HCT116 (cell line): Measurements from ENCODE around the gene ACTN2. TPM values are rescaled to one million over a fixed set of nuclear protein-coding genes. Genes with fewer than 3 reads are reported as not detected.

ENCODE experiments used
- ATAC-seq: fragments of 200-7000 bp; cut with Tn5 transposase; 2 replicates; pipeline ENCODE4 v1.9.1; 2020; ENCODE audit warnings: mild to moderate bottlenecking, moderate library complexity
- BruUV-seq: library from RNA; stranded (reverse); fragments of 400-500 nt; replicated peaks from 2 replicates; lab custom pipeline; 2021; lab: Mats Ljungman, UMichigan
- CTCF ChIA-PET: fragments of 300-600 bp; sonication (Branson Sonifier 250); formaldehyde crosslinking; loops from one replicate; lab custom pipeline; 2021; ENCODE audit warnings: antibody characterized with exemption; lab: Charles Lee
- POLR2A ChIA-PET: fragments of 300-600, 350-600 bp; sonication (Branson Sonifier 250); formaldehyde crosslinking; loops from one replicate; lab custom pipeline; 2021; ENCODE audit warnings: antibody characterized with exemption; lab: Charles Lee
- RAD21 ChIA-PET, 2 experiments: fragments of 300-600 bp; sonication (Branson Sonifier 250); formaldehyde crosslinking; loops; one replicate each; lab custom pipeline; 2023; ENCODE audit warnings: low total read pairs in 2 of 2; ENCODE audit not compliant: uncharacterized antibody in 2 of 2, unreplicated experiment in 2 of 2, low non-redundant PET in 1 of 2; lab: Charles Lee
- DNase-seq: peaks from one replicate; pipeline ENCODE4 v3.0.0-alpha.2; 2010; ENCODE audit warnings: low read depth, low spot score
- H2AFZ ChIP-seq: fragments of 200-600 bp; shearing (Covaris generic), sonication (generic); 2 replicates; pipeline ENCODE4 v1.6.1; 2017; ENCODE audit warnings: low read depth, mixed run types, mixed read lengths, antibody characterized with exemption, low read length; ENCODE audit not compliant: poor library complexity, severe bottlenecking
- H3K27ac ChIP-seq: 2 replicates; pipeline ENCODE4 v1.5.1; 2012; ENCODE audit warnings: low read depth, low read length
- H3K27me3 ChIP-seq: fragments of 200-600 bp; sonication (generic); 2 replicates; pipeline ENCODE4 v1.6.1; 2016; ENCODE audit warnings: mixed run types, low read length, mixed read lengths; ENCODE audit not compliant: insufficient read depth
- H3K36me3 ChIP-seq, 2 experiments: fragments of 200-500 bp in 1 of 2; fragments of 200-600 bp in 1 of 2; sonication (Bioruptor generic) in 1 of 2; sonication (generic) in 1 of 2; 2 replicates each; pipeline versions ENCODE4 v1.5.1 to v1.6.1; 2014 to 2016; ENCODE audit warnings: low read length in 2 of 2, inconsistent platforms in 1 of 2, mixed read lengths in 1 of 2, mixed run types in 1 of 2; ENCODE audit not compliant: insufficient read depth in 2 of 2, control insufficient read depth in 1 of 2
- H3K4me1 ChIP-seq, 2 experiments: fragments of 200-600 bp in 1 of 2; sonication (generic) in 1 of 2; 2 replicates each; pipeline versions ENCODE4 v1.5.1 to v1.6.1; 2012 to 2017; ENCODE audit warnings: low read length in 2 of 2, inconsistent platforms in 1 of 2, mild to moderate bottlenecking in 1 of 2, mixed read lengths in 1 of 2, mixed run types in 1 of 2, moderate library complexity in 1 of 2; ENCODE audit not compliant: insufficient read depth in 2 of 2, control insufficient read depth in 1 of 2
- H3K4me2 ChIP-seq: fragments of 200-600 bp; sonication (generic); 2 replicates; pipeline ENCODE4 v1.6.1; 2017; ENCODE audit warnings: mixed run types, low read length, mixed read lengths
- H3K4me3 ChIP-seq, 2 experiments: fragments of 200-600 bp in 1 of 2; sonication (generic) in 1 of 2; replicated peaks in 1 of 2; 2 replicates each; pipeline ENCODE4 v1.5.1; 2011 to 2016; ENCODE audit warnings: low read length in 2 of 2, control low read depth in 1 of 2, low read depth in 1 of 2, mild to moderate bottlenecking in 1 of 2, mixed read lengths in 1 of 2, mixed run types in 1 of 2
- H3K79me2 ChIP-seq: fragments of 200-600 bp; sonication (generic); 2 replicates; pipeline ENCODE4 v1.6.1; 2017; ENCODE audit warnings: mild to moderate bottlenecking, mixed run types, low read length, moderate library complexity, mixed read lengths; ENCODE audit not compliant: insufficient read depth
- H3K9ac ChIP-seq: fragments of 200-600 bp; sonication (generic); 2 replicates; pipeline ENCODE4 v1.6.1; 2016; ENCODE audit warnings: low read length, mixed read lengths
- H3K9me2 ChIP-seq: fragments of 200-600 bp; sonication (generic), shearing (Covaris generic); 2 replicates; pipeline ENCODE4 v1.6.1; 2017; ENCODE audit warnings: mixed run types, mild to moderate bottlenecking, moderate library complexity; ENCODE audit not compliant: insufficient read depth
- H3K9me3 ChIP-seq, 2 experiments: fragments of 200-500 bp in 1 of 2; fragments of 200-600 bp in 1 of 2; sonication (Bioruptor generic) in 1 of 2; sonication (generic) in 1 of 2; 2 replicates each; pipeline ENCODE4 v1.6.1; 2014 to 2017; ENCODE audit warnings: low read length in 2 of 2, mixed read lengths in 2 of 2, inconsistent platforms in 1 of 2, low read depth in 1 of 2, mild to moderate bottlenecking in 1 of 2, mixed run types in 1 of 2, moderate library complexity in 1 of 2; ENCODE audit not compliant: control insufficient read depth in 1 of 2, insufficient read depth in 1 of 2
- H4K20me1 ChIP-seq: fragments of 200-600 bp; sonication (generic), shearing (Covaris generic); 2 replicates; pipeline ENCODE4 v1.6.1; 2017; ENCODE audit warnings: mixed run types, mild to moderate bottlenecking, moderate library complexity; ENCODE audit not compliant: insufficient read depth
- ATF3 ChIP-seq: IDR thresholded peaks from 2 replicates; pipeline ENCODE4 v1.6.1; 2012
- CTCF ChIP-seq, 3 experiments: fragments of 200-600 bp in 1 of 3; sonication (generic) in 1 of 3; IDR thresholded peaks in 2 of 3; conservative IDR thresholded peaks in 1 of 3; 2 replicates each; pipeline ENCODE4 v1.5.1; 2012 to 2017; ENCODE audit warnings: low read depth in 2 of 3, low read length in 2 of 3, antibody characterized with exemption in 1 of 3, borderline replicate concordance in 1 of 3, control low read depth in 1 of 3, mild to moderate bottlenecking in 1 of 3, mixed read lengths in 1 of 3, mixed run types in 1 of 3, moderate library complexity in 1 of 3; ENCODE audit not compliant: insufficient read depth in 1 of 3
- EGR1 ChIP-seq: IDR thresholded peaks from 2 replicates; pipeline ENCODE4 v1.6.1; 2012; ENCODE audit warnings: low read depth
- ELF1 ChIP-seq: IDR thresholded peaks from 2 replicates; pipeline ENCODE4 v1.6.1; 2012; ENCODE audit warnings: low read depth, borderline replicate concordance
- EZH2 ChIP-seq: fragments of 200-600 bp; sonication (generic); IDR thresholded peaks from 2 replicates; pipeline ENCODE4 v1.6.1; 2017; ENCODE audit warnings: antibody characterized with exemption, mixed run types
- EZH2phosphoT487 ChIP-seq: fragments of 200-600 bp; IDR thresholded peaks from 2 replicates; pipeline ENCODE4 v1.6.1; 2018; ENCODE audit warnings: antibody characterized with exemption, borderline replicate concordance
- JUND ChIP-seq: IDR thresholded peaks from 2 replicates; pipeline ENCODE4 v1.6.1; 2012
- POLR2A ChIP-seq: IDR thresholded peaks from 2 replicates; pipeline ENCODE4 v1.7.0; 2011; ENCODE audit warnings: borderline replicate concordance; ENCODE audit not compliant: insufficient read depth, insufficient read length; ENCODE audit errors: extremely low read depth
- POLR2AphosphoS5 ChIP-seq: IDR thresholded peaks from 2 replicates; pipeline ENCODE4 v1.6.1; 2011; ENCODE audit warnings: mild to moderate bottlenecking, low read depth, low read length, moderate library complexity
- RAD21 ChIP-seq: IDR thresholded peaks from 2 replicates; pipeline ENCODE4 v1.6.1; 2012; ENCODE audit warnings: low read depth, mild to moderate bottlenecking
- REST ChIP-seq: IDR thresholded peaks from 2 replicates; pipeline ENCODE4 v1.6.1; 2012; ENCODE audit warnings: low read depth
- SIN3A ChIP-seq: IDR thresholded peaks from 2 replicates; pipeline ENCODE4 v1.6.1; 2012; ENCODE audit warnings: low read depth
- SP1 ChIP-seq: IDR thresholded peaks from 2 replicates; pipeline ENCODE4 v1.6.1; 2012; ENCODE audit warnings: low read depth
- SRF ChIP-seq: IDR thresholded peaks from 2 replicates; pipeline ENCODE4 v1.6.1; 2012; ENCODE audit warnings: low read depth
- YY1 ChIP-seq: IDR thresholded peaks from 2 replicates; pipeline ENCODE4 v1.6.1; 2011; ENCODE audit warnings: low read length, low read depth, moderate library complexity, mild to moderate bottlenecking; ENCODE audit not compliant: insufficient replicate concordance; ENCODE audit errors: extremely low read depth
- ZFX ChIP-seq: fragments of 450-650 bp; IDR thresholded peaks from 2 replicates; pipeline ENCODE4 v1.6.1; 2017
- ZNF274 ChIP-seq: fragments of 200-500 bp; sonication (Bioruptor generic); IDR thresholded peaks from 2 replicates; pipeline ENCODE4 v1.6.1; 2014; ENCODE audit warnings: mild to moderate bottlenecking, low read depth, low read length, inconsistent platforms
- intact Hi-C: fragments of 100-400 bp; cut with micrococcal nuclease; formaldehyde crosslinking; loops from 2 replicates; pipeline ENCODE4 v1.10.0; 2022
- total RNA-seq: library from RNA; stranded (reverse); gene quantifications from one replicate; pipeline ENCODE4 v1.2.1, GENCODE V29; 2021; ENCODE audit not compliant: unreplicated experiment
- TF ChIP-seq, protein P1 (sequence below): IDR thresholded peaks from 2 replicates; pipeline ENCODE4 v1.6.1; 2011; ENCODE audit warnings: mild to moderate bottlenecking, low read length, moderate library complexity; ENCODE audit not compliant: insufficient replicate concordance; ENCODE audit errors: extremely low read depth

ACTN2 gene
- total RNA-seq, 1 experiment from 2014 or later, result 0.20 TPM

DNA sequence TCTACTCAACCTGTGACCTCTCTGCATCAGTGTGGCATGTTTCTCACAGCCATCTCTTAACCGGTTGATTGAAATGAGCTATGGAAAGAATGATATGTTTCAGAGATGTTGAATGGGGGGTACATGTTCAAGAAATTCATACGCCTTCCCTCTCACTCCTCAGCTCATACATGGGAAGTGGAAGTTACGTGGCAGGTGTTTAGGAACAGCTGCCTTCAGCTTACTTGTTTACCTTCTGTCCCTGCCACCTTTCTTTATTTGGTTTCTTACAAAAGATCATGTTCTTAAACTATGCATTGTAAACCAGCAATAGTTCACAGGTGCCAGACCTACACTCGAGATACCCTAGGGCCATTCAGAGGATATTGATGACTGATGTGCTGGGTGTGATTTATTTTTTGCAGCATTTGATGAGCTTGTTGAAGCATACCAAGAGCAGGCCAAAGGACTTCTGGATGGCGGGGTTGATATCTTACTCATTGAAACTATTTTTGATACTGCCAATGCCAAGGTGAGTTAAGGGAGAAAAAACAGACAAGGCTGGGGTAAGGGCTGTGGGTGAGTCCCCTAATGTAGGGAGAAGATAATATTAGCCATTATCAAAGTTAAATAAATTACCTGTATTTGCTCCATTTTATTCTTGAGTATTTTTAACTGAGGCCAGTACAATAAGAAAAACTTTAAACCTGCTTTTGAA lies 126.2 kb downstream of the ACTN2 start:
- H3K9me2 ChIP-seq, result no peaks in the 10 kb centered on the region
- H3K36me3 ChIP-seq, result peaks cover 5 to 11% of the 10 kb centered on the region in 2 experiments; a peak in 3 of 4 replicates
- TF ChIP-seq JUND (no peak), SIN3A (no peak), CTCF (IDR thresholded peaks at IDR 0.05 in 2 of 3, conservative IDR thresholded peaks at IDR 0.05 in 1 of 3; ENCODE audit: borderline replicate concordance in 1 of 3, insufficient read depth in 1 of 3, low read depth in 2 of 3, low read length in 2 of 3) (no peak), RAD21 (no peak), SRF (no peak), YY1 (no peak), EGR1 (no peak), ZNF274 (no peak), POLR2AphosphoS5 (no peak), REST (no peak), ZFX (no peak), SP1 (no peak), EZH2 (no peak), ATF3 (no peak), POLR2A (no peak), ELF1 (no peak), EZH2phosphoT487 (no peak)
- TF ChIP-seq, protein P1, sequence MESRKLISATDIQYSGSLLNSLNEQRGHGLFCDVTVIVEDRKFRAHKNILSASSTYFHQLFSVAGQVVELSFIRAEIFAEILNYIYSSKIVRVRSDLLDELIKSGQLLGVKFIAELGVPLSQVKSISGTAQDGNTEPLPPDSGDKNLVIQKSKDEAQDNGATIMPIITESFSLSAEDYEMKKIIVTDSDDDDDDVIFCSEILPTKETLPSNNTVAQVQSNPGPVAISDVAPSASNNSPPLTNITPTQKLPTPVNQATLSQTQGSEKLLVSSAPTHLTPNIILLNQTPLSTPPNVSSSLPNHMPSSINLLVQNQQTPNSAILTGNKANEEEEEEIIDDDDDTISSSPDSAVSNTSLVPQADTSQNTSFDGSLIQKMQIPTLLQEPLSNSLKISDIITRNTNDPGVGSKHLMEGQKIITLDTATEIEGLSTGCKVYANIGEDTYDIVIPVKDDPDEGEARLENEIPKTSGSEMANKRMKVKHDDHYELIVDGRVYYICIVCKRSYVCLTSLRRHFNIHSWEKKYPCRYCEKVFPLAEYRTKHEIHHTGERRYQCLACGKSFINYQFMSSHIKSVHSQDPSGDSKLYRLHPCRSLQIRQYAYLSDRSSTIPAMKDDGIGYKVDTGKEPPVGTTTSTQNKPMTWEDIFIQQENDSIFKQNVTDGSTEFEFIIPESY, result no peak
- H3K4me2 ChIP-seq, result no peak overlapping the region
- intact Hi-C loops, result no loop called here
- H2AFZ ChIP-seq, result no peak overlapping the region
- no peak overlapping the region for H3K9ac ChIP-seq
- H3K79me2 ChIP-seq, result no peaks in the 10 kb centered on the region
- H3K4me3 ChIP-seq, result no peak overlapping the region
- no peaks in the 10 kb centered on the region for H4K20me1 ChIP-seq
- ChIA-PET RAD21 (no interaction called here), CTCF (no interaction called here), POLR2A (no interaction called here)
- BruUV-seq, result no TSS peak
- no peak for DNase-seq
- no peak overlapping the region for H3K27ac ChIP-seq
- H3K9me3 ChIP-seq, result no peaks in the 10 kb centered on the region
- no peaks in the 10 kb centered on the region for H3K4me1 ChIP-seq
- no peak for ATAC-seq
- no peaks in the 10 kb centered on the region for H3K27me3 ChIP-seq
